Measurements from ENCODE around the gene RNU1-4. TPM values are rescaled to one million over a fixed set of nuclear protein-coding genes. Genes with fewer than 3 reads are reported as not detected.

RNU1-4 gene
- total RNA-seq, 1 experiment from 2014 or later, result 1,678 TPM

Other genes with a start within 250 kb of the RNU1-4 start
- gene RNU1-1, start 226.2 kb upstream of the RNU1-4 start, total RNA-seq (2022), result 1,678 and 1,905 TPM in 2 replicates
- 26.4 and 27.8 TPM in 2 replicates for gene NBPF1, start 127.0 kb upstream of the RNU1-4 start, total RNA-seq (2022)
- gene RNU1-3, start 73.6 kb upstream of the RNU1-4 start, total RNA-seq (2022), result 1,678 and 1,905 TPM in 2 replicates
- 1,678 and 1,905 TPM in 2 replicates for gene RNU1-2, start 155.5 kb downstream of the RNU1-4 start, total RNA-seq (2022)
- gene CROCC, start 181.4 kb downstream of the RNU1-4 start, total RNA-seq (2022), result 11.7 and 12.0 TPM in 2 replicates
- 0.50 and 1.2 TPM in 2 replicates for gene MFAP2, start 240.1 kb downstream of the RNU1-4 start, total RNA-seq (2022)

Measured in Calu3 (cell line).